ENCODE data around the gene NPM3. TPM values are rescaled to one million over a fixed set of nuclear protein-coding genes. Genes with fewer than 3 reads are reported as not detected.

Gene NPM3
- total and polyA plus RNA-seq, 2 of the 8 experiments (the other 6 are each of a cell fraction or from before 2014, with no cell fraction given), result 127 to 175 TPM

DNA sequence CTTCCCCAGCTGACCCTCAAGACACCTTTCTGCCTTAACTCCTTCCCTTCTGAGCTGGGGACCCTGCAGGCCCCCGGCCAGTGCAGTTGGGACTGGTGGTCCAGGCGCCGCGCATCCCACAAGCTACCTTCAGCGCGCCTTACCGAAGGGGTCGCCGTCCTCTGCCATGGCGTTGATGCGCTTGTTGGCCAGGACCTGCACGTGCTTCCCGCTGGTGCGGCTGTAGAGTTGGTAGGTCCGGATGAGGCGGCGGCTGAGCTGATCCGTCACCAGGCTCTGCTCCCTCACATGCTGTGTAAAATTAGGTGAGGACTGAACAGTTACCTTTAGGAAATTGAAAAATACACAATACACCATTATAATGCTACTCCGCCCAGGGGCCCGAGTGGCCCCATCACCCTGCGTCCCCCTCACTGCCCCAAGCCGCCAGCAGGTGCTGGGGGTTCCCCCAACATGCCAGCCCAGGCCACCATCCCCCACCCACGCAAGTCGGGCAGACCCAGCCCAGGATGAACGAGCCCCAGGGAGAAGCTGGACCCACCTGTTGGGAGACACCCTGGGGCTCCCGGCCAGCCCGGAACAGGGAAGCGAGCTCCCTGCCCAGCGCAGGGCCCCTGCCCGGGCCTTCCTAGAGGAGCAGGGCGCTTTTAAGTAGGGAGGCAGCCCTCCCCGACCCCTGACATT, 8.5 kb downstream of the NPM3 start (continued):
- TF ChIP-seq, protein P1, sequence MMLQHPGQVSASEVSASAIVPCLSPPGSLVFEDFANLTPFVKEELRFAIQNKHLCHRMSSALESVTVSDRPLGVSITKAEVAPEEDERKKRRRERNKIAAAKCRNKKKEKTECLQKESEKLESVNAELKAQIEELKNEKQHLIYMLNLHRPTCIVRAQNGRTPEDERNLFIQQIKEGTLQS (IDR thresholded peaks at IDR 0.05; ENCODE audit: insufficient read depth, low read depth, low read length), result no peak
- TF ChIP-seq HDAC6 (IDR thresholded peaks at IDR 0.05; ENCODE audit: low read depth, low read length), result no peak
- TF ChIP-seq SRF (IDR thresholded peaks at IDR 0.05; ENCODE audit: low read depth, low read length), result no peak
- no peak for TF ChIP-seq EGR1 (IDR thresholded peaks at IDR 0.05; ENCODE audit: borderline replicate concordance, low read depth, low read length)
- no peak for TF ChIP-seq TAF7 (optimal IDR thresholded peaks at IDR 0.05; ENCODE audit: borderline replicate concordance, low read depth, low read length)
- TF ChIP-seq, protein P2, sequence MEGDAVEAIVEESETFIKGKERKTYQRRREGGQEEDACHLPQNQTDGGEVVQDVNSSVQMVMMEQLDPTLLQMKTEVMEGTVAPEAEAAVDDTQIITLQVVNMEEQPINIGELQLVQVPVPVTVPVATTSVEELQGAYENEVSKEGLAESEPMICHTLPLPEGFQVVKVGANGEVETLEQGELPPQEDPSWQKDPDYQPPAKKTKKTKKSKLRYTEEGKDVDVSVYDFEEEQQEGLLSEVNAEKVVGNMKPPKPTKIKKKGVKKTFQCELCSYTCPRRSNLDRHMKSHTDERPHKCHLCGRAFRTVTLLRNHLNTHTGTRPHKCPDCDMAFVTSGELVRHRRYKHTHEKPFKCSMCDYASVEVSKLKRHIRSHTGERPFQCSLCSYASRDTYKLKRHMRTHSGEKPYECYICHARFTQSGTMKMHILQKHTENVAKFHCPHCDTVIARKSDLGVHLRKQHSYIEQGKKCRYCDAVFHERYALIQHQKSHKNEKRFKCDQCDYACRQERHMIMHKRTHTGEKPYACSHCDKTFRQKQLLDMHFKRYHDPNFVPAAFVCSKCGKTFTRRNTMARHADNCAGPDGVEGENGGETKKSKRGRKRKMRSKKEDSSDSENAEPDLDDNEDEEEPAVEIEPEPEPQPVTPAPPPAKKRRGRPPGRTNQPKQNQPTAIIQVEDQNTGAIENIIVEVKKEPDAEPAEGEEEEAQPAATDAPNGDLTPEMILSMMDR (IDR thresholded peaks at IDR 0.05; ENCODE audit: control extremely low read depth in 1 of 3, insufficient read depth in 1 of 3, low read depth in 1 of 3, low read length in 3 of 3), result no peak
- no peak for TF ChIP-seq CHD7 (IDR thresholded peaks at IDR 0.05; ENCODE audit: insufficient replicate concordance, low read length)

All from H1 (cell line).